Measurements from ENCODE around the gene QSOX1. TPM values are rescaled to one million over a fixed set of nuclear protein-coding genes. Genes with fewer than 3 reads are reported as not detected.
A peak's percentile ranks its signal among the peaks of the same experiment; 100 is the strongest.

Gene QSOX1
- total and polyA plus RNA-seq, 7 experiments from 2014 or later: 9.3 to 55.6 (median 23.6) TPM

DNA sequence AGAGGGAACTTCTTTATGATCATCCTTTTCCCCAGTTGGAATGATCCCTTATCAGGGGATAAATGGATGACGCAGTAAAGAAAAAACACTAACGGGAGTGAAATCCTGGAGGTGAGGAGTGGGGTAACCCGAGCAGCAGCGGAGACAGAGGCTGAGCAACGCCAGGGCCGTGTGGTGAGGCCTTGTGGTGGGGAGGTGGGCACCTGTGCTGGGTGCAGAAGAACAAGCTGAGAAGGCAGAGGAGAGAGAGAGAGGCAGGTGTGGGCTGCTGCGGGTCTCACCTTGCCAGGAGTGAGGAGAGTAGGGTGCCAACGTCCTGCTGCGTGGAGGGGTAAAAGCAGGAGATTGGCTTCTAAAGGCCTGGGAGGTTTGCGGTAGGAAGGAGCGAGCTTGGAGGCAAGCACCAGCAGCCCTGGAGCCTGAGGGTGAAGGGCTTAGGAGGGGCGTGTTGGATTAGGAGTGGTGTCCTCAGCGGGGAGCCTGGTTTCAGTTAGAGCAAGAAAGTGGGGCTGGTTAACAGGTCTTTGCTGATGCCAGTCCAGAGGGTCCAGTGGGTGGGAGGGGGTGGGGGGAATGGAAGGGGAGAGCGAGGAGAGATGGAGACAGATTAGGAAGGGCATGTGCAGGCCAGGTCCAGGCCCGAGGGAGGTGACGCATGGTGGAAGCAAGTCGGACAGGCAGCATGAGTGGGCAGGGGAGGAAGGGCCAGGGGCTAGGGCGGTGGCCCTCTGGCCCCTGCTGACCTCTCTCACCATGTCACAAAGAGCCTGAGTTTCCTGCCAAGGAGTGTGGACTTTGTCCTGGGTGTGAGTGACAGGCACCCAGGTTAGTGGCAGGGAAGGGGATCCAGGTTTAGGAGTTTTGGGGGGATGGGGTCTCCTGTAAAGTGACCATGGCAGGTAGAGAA, 38.7 kb downstream of the QSOX1 start:
- Histone ChIP-seq H3K27ac (ENCODE audit: low read depth, low read length) (no peak overlapping the region), H3K27me3 (ENCODE audit: control insufficient read depth in 2 of 2, insufficient read depth in 2 of 2, low read length in 2 of 2) (no peaks in the 10 kb centered on the region), H3K36me3 (ENCODE audit: control insufficient read depth in 2 of 3, insufficient read depth in 3 of 3, low read length in 3 of 3) (peaks cover 0 to 55% (median 0%) of the 10 kb centered on the region in 3 experiments), H3K9me3 (ENCODE audit: control insufficient read depth in 2 of 3, low read length in 3 of 3) (no peaks in the 10 kb centered on the region), H3K4me3 (ENCODE audit: low read length) (no peak overlapping the region), H3K4me1 (ENCODE audit: control insufficient read depth in 2 of 2, insufficient read depth in 2 of 2, low read length in 2 of 2) (peaks cover 0 to 26% of the 10 kb centered on the region in 2 donors)
- H3K27ac Mint-ChIP-seq: peak overlapping the region in 3 of 9 donors; percentile 3 to 73 (median 50)
- ATAC-seq (no peak), DNase-seq (no peak)
- CTCF ChIA-PET: no interaction called here
- intact Hi-C loops (cut with micrococcal nuclease): no loop called here
- POLR2A ChIA-PET: interaction anchor here (0.6 kb wide), 1 partner anchor 16 kb away, joined by 6 read pairs; no protein-coding TSS in a partner anchor
- H3K9me3 Mint-ChIP-seq: no peaks in the 10 kb centered on the region
- H3K4me1 Mint-ChIP-seq: peaks cover 0 to 11% (median 0%) of the 10 kb centered on the region in 7 donors
- no peak overlapping the region for H3K4me3 Mint-ChIP-seq
- no peaks in the 10 kb centered on the region for H3K27me3 Mint-ChIP-seq
- H3K36me3 Mint-ChIP-seq: peaks cover 0 to 47% (median 21%) of the 10 kb centered on the region in 5 donors

DNA sequence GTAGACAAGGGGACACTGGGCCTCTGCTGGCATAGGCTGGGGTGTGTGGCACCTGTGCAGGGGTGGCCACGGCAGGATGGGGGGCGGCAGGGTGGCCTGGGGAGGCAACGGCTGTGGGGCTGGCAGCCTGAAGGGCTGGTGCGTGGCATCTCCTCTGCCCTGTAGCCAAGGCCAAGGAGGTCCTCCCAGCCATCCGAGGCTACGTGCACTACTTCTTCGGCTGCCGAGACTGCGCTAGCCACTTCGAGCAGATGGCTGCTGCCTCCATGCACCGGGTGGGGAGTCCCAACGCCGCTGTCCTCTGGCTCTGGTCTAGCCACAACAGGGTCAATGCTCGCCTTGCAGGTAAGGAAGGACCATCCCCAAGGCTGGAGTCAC, 39.4 kb downstream of the QSOX1 start:
- Mint-ChIP-seq H3K4me3 (no peak overlapping the region), H3K36me3 (peaks cover 0 to 41% (median 17%) of the 10 kb centered on the region in 5 donors), H3K9me3 (no peaks in the 10 kb centered on the region), H3K27me3 (no peaks in the 10 kb centered on the region), H3K27ac (no peak overlapping the region), H3K4me1 (peaks cover 0 to 11% (median 0%) of the 10 kb centered on the region in 7 donors)
- CTCF ChIA-PET: no interaction called here
- intact Hi-C loops (cut with micrococcal nuclease): no loop called here
- H3K36me3 ChIP-seq (ENCODE audit: control insufficient read depth in 2 of 3, insufficient read depth in 3 of 3, low read length in 3 of 3): peaks cover 0 to 49% (median 0%) of the 10 kb centered on the region in 3 experiments
- no peaks in the 10 kb centered on the region for H3K9me3 ChIP-seq (ENCODE audit: control insufficient read depth in 2 of 3, low read length in 3 of 3)
- no peaks in the 10 kb centered on the region for H3K27me3 ChIP-seq (ENCODE audit: control insufficient read depth in 2 of 2, insufficient read depth in 2 of 2, low read length in 2 of 2)
- DNase-seq (no peak), ATAC-seq (no peak)
- POLR2A ChIA-PET: no interaction called here
- no peak overlapping the region for H3K27ac ChIP-seq (ENCODE audit: low read depth, low read length)
- no peak overlapping the region for H3K4me3 ChIP-seq (ENCODE audit: low read length)
- H3K4me1 ChIP-seq (ENCODE audit: control insufficient read depth in 2 of 2, insufficient read depth in 2 of 2, low read length in 2 of 2): peaks cover 0 to 26% of the 10 kb centered on the region in 2 donors

DNA sequence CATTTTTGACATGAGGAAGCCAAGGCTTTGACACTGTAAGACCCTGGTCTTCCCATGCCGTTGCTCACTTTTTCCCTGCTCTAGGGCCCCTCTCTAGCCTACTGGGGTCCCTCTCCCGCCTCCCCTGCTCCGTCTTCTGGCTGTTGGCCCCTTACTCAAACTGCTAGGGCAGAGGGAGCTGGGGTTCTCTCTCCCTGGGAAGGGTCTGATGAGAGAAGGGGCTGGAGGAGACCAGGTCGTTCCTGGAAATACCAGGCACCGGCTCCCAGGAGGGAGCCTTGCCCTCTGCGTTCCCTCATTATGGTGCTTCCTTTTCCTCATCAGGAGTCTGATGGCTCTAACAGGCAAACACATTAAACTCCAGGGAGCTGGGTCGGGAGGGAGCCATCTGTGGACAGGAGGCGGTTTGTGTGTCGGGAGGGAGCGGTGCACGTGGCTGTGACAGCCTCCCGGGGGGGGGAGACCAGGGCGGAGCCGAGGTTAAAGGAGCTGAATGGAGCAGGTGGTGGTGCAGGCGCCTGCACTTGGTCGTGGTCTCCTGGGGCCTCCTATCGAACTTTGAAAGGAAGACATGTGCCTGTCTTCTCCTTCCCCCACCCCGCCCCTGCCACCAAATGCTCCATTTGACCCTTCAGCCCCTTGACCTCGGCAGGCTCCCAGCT, 40.0 kb downstream of the QSOX1 start:
- Mint-ChIP-seq H3K36me3 (peaks cover 0 to 38% (median 15%) of the 10 kb centered on the region in 5 donors), H3K4me1 (peaks cover 0 to 9% (median 0%) of the 10 kb centered on the region in 7 donors), H3K4me3 (no peak overlapping the region), H3K9me3 (no peaks in the 10 kb centered on the region), H3K27ac (no peak overlapping the region), H3K27me3 (no peaks in the 10 kb centered on the region)
- Histone ChIP-seq H3K4me1 (ENCODE audit: control insufficient read depth in 2 of 2, insufficient read depth in 2 of 2, low read length in 2 of 2) (peaks cover 0 to 26% of the 10 kb centered on the region in 2 donors), H3K4me3 (ENCODE audit: low read length) (no peak overlapping the region), H3K9me3 (ENCODE audit: control insufficient read depth in 2 of 3, low read length in 3 of 3) (no peaks in the 10 kb centered on the region), H3K27me3 (ENCODE audit: control insufficient read depth in 2 of 2, insufficient read depth in 2 of 2, low read length in 2 of 2) (no peaks in the 10 kb centered on the region), H3K27ac (ENCODE audit: low read depth, low read length) (no peak overlapping the region), H3K36me3 (ENCODE audit: control insufficient read depth in 2 of 3, insufficient read depth in 3 of 3, low read length in 3 of 3) (peaks cover 0 to 44% (median 0%) of the 10 kb centered on the region in 3 experiments)
- intact Hi-C loops (cut with micrococcal nuclease): no loop called here
- ChIA-PET CTCF (no interaction called here), POLR2A (no interaction called here)
- ATAC-seq (no peak), DNase-seq (no peak)

DNA sequence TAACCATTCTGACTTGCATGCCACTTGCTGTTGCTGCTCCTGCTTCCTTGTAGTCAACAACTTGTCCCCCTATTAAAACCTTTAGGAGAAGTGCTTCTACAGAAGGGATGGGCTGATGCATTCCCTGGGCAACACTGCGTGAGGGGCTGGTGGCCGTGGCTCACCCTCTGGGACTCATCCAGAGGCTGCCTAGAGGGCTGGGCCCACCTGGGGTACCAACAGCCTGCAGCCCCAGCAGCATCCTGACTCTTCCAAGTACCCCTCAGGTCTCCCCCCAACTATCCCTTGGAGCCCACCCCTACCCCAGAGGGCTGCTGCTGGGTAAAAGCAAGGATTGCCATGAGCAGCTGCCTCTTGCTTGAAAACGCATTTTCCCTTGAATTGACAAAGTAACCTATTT, 40.7 kb downstream of the QSOX1 start:
- Histone ChIP-seq H3K27ac (ENCODE audit: low read depth, low read length) (no peak overlapping the region), H3K4me3 (ENCODE audit: low read length) (no peak overlapping the region), H3K4me1 (ENCODE audit: control insufficient read depth in 2 of 2, insufficient read depth in 2 of 2, low read length in 2 of 2) (peaks cover 0 to 19% of the 10 kb centered on the region in 2 donors), H3K27me3 (ENCODE audit: control insufficient read depth in 2 of 2, insufficient read depth in 2 of 2, low read length in 2 of 2) (no peaks in the 10 kb centered on the region), H3K36me3 (ENCODE audit: control insufficient read depth in 2 of 3, insufficient read depth in 3 of 3, low read length in 3 of 3) (peaks cover 0 to 36% (median 0%) of the 10 kb centered on the region in 3 experiments), H3K9me3 (ENCODE audit: control insufficient read depth in 2 of 3, low read length in 3 of 3) (no peaks in the 10 kb centered on the region)
- peaks cover 0 to 31% (median 13%) of the 10 kb centered on the region in 5 donors for H3K36me3 Mint-ChIP-seq
- no peak overlapping the region for H3K4me3 Mint-ChIP-seq
- no peak for DNase-seq
- intact Hi-C loops (cut with micrococcal nuclease): no loop called here
- H3K9me3 Mint-ChIP-seq: no peaks in the 10 kb centered on the region
- H3K4me1 Mint-ChIP-seq: peaks cover 0 to 8% (median 0%) of the 10 kb centered on the region in 7 donors
- no peaks in the 10 kb centered on the region for H3K27me3 Mint-ChIP-seq
- CTCF ChIA-PET: no interaction called here
- POLR2A ChIA-PET: no interaction called here
- H3K27ac Mint-ChIP-seq: peak overlapping the region in 1 of 9 donors; percentile 30
- no peak for ATAC-seq

DNA sequence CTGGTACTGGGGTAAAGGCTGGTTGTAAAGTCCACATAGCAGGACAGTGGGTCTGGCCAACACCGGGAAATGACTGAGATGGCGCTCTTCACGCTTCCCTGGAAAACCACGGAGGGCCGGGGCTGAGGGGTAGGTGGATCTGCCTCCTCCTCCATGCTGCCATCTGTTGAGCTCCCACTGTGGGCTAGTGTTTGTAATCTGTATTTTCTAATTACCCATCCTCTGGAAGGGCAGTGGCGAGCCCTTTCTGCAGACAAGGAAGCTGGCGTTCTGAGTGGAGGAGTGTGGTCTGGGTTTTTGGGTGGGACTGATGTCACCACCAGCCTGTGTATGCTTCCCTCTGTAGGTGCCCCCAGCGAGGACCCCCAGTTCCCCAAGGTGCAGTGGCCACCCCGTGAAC, 41.2 kb downstream of the QSOX1 start:
- peaks cover 0 to 13% of the 10 kb centered on the region in 2 donors for H3K4me1 ChIP-seq (ENCODE audit: control insufficient read depth in 2 of 2, insufficient read depth in 2 of 2, low read length in 2 of 2)
- DNase-seq: no peak
- no peaks in the 10 kb centered on the region for H3K9me3 ChIP-seq (ENCODE audit: control insufficient read depth in 2 of 3, low read length in 3 of 3)
- H3K4me3 ChIP-seq (ENCODE audit: low read length): no peak overlapping the region
- Mint-ChIP-seq H3K36me3 (peaks cover 0 to 30% (median 11%) of the 10 kb centered on the region in 5 donors), H3K9me3 (no peaks in the 10 kb centered on the region), H3K27me3 (no peaks in the 10 kb centered on the region), H3K4me3 (no peak overlapping the region), H3K27ac (peak overlapping the region in 1 of 9 donors; percentile 30), H3K4me1 (peaks cover 0 to 8% (median 0%) of the 10 kb centered on the region in 7 donors)
- no peak overlapping the region for H3K27ac ChIP-seq (ENCODE audit: low read depth, low read length)
- no peak for ATAC-seq
- H3K36me3 ChIP-seq (ENCODE audit: control insufficient read depth in 2 of 3, insufficient read depth in 3 of 3, low read length in 3 of 3): peaks cover 0 to 32% (median 0%) of the 10 kb centered on the region in 3 experiments
- no peaks in the 10 kb centered on the region for H3K27me3 ChIP-seq (ENCODE audit: control insufficient read depth in 2 of 2, insufficient read depth in 2 of 2, low read length in 2 of 2)
- POLR2A ChIA-PET: no interaction called here
- intact Hi-C loops (cut with micrococcal nuclease): no loop called here
- CTCF ChIA-PET: no interaction called here

DNA sequence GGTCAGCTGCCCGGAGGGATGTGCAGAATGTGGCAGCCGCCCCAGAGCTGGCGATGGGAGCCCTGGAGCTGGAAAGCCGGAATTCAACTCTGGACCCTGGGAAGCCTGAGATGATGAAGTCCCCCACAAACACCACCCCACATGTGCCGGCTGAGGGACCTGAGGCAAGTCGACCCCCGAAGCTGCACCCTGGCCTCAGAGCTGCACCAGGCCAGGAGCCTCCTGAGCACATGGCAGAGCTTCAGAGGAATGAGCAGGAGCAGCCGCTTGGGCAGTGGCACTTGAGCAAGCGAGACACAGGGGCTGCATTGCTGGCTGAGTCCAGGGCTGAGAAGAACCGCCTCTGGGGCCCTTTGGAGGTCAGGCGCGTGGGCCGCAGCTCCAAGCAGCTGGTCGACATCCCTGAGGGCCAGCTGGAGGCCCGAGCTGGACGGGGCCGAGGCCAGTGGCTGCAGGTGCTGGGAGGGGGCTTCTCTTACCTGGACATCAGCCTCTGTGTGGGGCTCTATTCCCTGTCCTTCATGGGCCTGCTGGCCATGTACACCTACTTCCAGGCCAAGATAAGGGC, 41.9 kb downstream of the QSOX1 start:
- peaks cover 0 to 26% (median 0%) of the 10 kb centered on the region in 3 experiments for H3K36me3 ChIP-seq (ENCODE audit: control insufficient read depth in 2 of 3, insufficient read depth in 3 of 3, low read length in 3 of 3)
- H3K27me3 ChIP-seq (ENCODE audit: control insufficient read depth in 2 of 2, insufficient read depth in 2 of 2, low read length in 2 of 2): no peaks in the 10 kb centered on the region
- ATAC-seq (no peak), DNase-seq (no peak)
- intact Hi-C loops (cut with micrococcal nuclease): no loop called here
- Mint-ChIP-seq H3K27me3 (no peaks in the 10 kb centered on the region), H3K4me3 (no peak overlapping the region), H3K36me3 (peaks cover 0 to 25% (median 7%) of the 10 kb centered on the region in 5 donors), H3K27ac (no peak overlapping the region), H3K4me1 (peaks cover 0 to 8% (median 0%) of the 10 kb centered on the region in 7 donors), H3K9me3 (no peaks in the 10 kb centered on the region)
- no peaks in the 10 kb centered on the region for H3K9me3 ChIP-seq (ENCODE audit: control insufficient read depth in 2 of 3, low read length in 3 of 3)
- no peak overlapping the region for H3K27ac ChIP-seq (ENCODE audit: low read depth, low read length)
- ChIA-PET POLR2A (no interaction called here), CTCF (interaction anchor here (0.7 kb wide), 1 partner anchor 179 kb away, joined by 3 read pairs; no protein-coding TSS in a partner anchor)
- H3K4me1 ChIP-seq (ENCODE audit: control insufficient read depth in 2 of 2, insufficient read depth in 2 of 2, low read length in 2 of 2): peaks cover 0 to 8% of the 10 kb centered on the region in 2 donors
- no peak overlapping the region for H3K4me3 ChIP-seq (ENCODE audit: low read length)

Measured in naive thymus-derived CD4-positive, alpha-beta T cell (primary cell).